Measurements from ENCODE around the gene LAMA3.

Gene LAMA3

DNA sequence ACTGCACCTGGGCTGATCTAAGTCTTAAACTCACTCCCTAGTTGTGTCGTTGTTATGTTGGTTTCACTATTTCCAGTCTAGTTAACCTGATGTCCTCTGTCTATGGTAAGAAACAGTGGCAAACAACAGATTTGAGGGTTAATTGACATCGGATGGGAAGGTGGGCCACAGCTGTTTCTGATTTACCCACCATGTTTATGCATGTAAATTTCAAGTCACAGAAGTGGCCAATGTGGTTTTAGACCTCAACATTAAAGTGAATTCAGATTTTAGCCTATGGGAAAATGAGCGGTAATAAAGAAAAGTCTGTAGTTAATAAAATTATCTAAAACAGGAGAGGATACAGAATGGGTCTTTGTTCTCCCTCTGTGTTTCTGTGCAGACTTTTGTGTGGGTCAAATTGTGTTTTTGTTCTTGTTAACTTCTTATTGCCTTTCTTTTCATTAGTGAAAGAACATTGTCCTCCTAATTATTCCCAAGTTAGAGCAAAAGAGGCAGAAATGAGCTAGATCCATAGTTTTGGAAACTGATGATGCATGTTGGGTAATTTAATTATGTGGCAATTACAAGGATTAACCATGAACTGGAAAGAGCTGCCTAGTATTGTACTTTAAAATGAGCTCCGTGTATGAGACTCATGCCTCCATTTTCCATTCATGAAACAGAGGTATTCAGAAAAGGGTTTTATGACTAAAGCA lies 83.2 kb downstream of the LAMA3 start:
- DNase-seq (ENCODE audit: low spot score) = no peak

GRCh38 chr18:23776306-23776705 lies 87.1 kb downstream of the LAMA3 start:
- DNase-seq (ENCODE audit: low spot score) = no peak

- DNase-seq (ENCODE audit: low spot score) = no peak
These were observed 89.6 kb downstream of the LAMA3 start for GRCh38 chr18:23778828-23779227.

DNA sequence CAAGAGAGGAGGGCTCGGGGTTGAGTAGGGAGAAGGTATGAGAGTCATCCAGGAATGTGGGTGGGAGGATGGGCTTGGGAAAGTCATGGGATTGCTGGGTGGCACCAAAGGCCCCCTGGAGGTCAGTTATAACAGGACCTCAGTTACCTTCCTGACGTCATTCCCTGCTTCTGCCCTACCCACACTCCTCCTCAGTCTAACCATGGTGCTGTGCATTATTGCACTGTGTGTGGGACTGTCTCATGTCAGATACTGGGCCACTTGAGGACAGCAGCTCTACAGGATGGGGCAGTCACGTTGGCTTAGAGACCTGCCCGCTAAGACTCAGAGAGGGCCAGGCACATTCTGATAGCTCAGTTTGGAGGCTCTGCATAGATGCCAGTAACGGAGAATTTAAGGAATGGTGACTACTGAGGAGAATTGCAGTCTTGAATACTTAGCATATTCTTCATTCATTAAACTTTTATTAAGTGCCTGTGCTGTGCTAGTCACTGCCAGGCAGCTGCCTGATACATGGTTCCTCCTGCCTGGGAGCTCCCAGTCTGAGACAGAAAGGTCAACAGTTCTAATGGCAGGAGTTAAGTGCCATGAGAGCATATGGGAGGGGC lies 90.5 kb downstream of the LAMA3 start:
- DNase-seq (ENCODE audit: low spot score) = no peak

DNA sequence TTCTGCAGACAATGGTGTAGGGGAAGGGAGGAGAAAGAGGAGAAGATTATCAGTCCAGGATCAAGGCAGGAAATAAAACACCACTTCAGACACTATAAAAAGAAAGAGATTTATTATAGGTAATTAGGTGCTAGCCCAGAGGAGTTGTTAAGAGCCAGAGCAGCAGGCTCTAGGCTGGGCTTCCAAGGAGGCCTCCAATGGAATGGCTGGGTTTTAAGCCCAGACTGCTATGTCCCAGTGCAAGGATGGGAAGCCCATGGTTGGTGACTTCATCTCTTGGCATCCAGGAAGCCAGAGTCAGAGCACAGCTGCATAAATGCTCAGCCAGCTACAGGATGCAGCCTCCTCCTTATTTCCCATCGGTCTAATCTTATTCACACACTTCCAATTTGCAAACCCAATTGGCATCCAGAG lies 95.6 kb downstream of the LAMA3 start:
- DNase-seq (ENCODE audit: low spot score) = no peak

DNA sequence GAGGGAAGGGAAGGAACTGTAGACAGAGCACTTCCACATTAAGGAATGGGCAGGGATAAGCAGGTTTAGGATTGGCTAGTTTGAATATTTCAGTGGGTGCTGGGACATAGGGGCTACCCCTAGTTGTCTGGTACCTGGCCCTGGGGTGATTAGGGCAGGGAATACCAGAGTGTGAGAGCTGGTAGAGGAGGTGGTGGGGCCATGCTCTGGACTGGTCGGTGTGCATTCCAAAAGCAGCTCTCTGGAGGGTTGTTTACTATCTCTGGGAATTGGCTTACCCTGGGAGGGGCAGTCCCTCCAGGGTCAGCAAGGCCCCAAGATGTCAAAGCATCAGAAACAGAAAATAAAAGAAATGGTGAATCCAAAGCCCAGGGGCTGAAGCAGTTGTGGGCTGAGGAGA lies 103.8 kb downstream of the LAMA3 start:
- DNase-seq (ENCODE audit: low spot score) = no peak

DNA sequence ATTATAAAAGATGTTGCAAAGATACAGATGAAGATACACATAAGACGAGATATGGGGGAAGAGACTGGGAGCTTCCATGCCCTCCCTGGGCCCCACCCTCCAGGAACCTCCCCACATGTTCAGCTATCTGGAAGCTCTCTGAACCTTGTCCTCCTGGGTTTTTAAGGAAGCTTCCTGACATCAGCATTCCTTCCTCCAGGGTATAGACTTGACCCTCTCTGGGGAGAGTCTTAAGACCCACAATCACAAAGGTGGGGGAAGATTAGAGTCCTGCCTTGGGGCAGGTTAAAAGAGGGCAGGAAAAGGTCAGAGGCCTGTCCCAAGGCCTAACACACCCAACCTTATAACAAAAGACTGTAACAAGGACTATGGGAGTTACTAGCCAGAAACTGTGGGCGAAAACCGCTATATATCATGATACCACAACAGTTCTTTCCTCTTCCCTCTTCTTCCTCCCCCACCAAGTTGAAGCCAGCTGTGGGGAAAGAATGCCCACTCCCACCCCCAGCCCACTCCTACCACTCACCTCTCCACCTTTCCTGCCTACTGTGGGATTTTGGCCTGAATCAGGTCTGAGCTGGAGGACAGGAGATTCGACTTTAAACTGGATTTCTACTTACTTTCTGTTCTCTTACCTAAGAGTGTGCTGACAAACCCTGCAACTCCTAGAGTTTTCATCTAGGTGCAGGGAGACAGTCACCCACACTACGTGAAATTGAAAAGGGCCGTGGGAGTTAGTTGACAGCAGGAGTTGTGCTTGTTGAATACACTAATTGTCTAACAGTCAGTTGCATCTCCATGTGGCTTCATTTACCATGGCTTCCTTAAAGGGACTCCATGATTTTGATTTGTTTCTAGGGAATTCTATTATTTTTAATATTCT lies 105.0 kb downstream of the LAMA3 start:
- no peak for DNase-seq (ENCODE audit: low spot score)

DNA sequence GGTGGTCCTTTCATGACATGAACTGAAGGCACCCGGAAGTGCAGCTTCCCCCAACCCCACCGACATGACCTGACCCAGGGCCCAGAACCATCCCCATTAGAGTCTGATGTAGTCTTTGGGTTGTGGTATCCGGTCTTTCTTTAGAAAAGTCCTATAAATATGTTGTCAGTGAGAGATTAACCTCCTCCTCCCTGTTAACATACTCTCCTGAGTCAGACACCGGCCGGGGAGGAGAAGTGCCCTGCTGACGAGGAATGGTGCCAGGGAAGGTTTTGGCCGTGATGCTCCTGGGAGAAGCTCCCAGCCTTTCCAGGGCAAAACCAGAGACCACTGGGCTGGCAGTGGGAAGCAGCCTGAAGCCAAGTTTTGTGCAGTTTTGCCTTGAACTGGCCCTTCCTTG lies 109.0 kb downstream of the LAMA3 start:
- no peak for DNase-seq (ENCODE audit: low spot score)

- no peak for DNase-seq (ENCODE audit: low spot score)
These were observed 109.6 kb downstream of the LAMA3 start for GRCh38 chr18:23798824-23799223.

GRCh38 chr18:23799540-23799939 lies 110.3 kb downstream of the LAMA3 start:
- DNase-seq (ENCODE audit: low spot score) = no peak

- DNase-seq (ENCODE audit: low spot score) = no peak
These were observed 111.6 kb downstream of the LAMA3 start for GRCh38 chr18:23800902-23801301.

DNA sequence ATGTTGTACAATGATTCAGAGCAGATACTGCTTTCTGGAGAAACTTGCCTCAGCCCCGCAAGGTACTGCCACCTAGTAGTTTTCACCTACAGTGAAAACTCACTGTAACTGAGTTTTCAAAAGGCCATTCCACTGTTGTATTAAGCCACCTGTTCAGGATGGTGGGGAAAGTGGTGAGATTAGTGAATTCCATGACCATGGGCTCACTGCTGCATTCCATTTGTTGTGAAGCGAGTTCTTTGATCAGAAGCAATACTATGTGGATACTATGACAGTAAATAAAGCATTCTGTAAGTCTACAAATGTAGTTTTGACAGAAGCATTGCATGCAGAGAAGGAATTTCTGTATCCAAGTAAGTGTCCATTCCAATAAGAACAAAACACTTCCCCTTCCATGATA lies 113.6 kb downstream of the LAMA3 start:
- no peak for DNase-seq (ENCODE audit: low spot score)

DNA sequence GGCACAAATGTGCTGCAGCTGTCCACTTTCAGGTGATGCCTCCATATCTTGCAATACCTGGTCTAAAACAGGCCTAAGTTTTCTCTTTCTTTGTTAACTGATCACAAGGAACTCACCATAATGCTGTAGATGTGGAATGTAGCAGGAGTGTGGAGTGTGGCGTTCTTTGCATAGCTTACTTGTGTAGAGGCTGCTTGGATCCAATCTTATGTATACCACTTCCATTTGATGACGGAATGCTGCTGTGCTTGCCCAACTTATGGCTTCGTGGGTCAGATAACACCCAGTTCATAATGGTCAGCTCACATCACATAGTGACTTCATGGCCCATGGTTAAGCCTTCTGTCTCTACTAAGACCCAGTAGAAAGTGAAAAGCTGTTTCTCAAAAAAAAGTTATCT lies 114.5 kb downstream of the LAMA3 start:
- DNase-seq (ENCODE audit: low spot score) = no peak

GRCh38 chr18:23805898-23806297 lies 116.6 kb downstream of the LAMA3 start:
- no peak for DNase-seq (ENCODE audit: low spot score)

- no peak for DNase-seq (ENCODE audit: low spot score)
These were observed 120.2 kb downstream of the LAMA3 start for GRCh38 chr18:23809415-23809814.

DNA sequence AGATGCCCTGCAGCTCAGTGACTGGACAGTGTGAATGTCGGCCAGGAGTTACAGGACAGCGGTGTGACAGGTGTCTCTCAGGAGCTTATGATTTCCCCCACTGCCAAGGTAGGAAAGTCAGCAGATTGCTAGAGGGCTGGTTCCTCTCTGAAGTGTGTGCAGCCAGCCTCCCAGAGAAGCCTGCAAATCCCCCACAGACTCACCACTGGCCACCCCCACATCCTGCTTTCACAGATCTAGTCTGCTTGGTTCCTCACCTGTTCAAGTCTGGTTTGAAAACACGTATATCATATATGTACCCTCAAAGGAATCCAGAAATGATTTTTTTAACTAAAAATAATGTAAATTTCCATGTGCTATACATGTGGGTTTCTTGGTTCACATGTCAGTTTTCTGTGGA lies 121.1 kb downstream of the LAMA3 start:
- no peak for DNase-seq (ENCODE audit: low spot score)

- DNase-seq (ENCODE audit: low spot score) = no peak
These were observed 121.9 kb downstream of the LAMA3 start for GRCh38 chr18:23811176-23811575.

DNA sequence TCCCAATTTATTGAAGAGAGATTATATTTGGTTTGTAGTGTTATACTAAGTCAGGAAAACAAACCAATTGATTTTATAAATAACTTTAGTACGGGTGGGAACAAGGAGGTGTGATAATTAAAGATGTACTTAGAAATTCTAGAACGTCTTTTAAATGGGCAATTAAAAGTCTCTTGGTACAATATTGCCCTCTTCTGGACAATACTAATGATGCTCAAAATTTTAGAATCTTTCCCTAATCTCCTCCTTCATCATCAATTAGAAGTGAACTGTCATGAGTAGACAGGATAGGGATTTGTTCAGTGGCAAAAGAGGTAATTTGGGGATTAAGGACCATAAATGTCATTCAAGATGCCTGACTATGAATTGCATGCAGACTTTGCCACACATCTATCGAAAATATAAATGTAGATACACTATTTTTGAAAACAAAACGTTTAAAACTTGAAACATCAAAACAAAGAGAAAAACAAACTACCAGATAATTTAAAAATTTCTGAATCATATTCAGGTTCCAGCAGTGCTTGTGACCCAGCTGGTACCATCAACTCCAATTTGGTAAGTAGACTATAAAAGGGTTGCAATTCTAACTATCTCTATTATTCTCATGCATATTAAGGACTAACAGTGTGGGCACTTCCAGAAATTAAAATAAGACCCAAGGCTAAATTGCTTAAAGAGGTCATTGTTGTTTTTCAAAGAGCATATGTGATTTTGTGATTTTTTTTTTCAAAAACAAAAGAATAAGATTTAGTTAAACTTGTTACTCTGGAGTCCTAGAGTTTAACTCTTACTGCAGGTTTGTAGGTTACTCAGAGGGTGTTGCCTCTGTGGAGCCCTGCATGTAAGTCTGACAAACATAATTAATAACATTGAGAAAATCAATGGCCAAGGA lies 123.5 kb downstream of the LAMA3 start:
- DNase-seq (ENCODE audit: low spot score) = no peak

DNA sequence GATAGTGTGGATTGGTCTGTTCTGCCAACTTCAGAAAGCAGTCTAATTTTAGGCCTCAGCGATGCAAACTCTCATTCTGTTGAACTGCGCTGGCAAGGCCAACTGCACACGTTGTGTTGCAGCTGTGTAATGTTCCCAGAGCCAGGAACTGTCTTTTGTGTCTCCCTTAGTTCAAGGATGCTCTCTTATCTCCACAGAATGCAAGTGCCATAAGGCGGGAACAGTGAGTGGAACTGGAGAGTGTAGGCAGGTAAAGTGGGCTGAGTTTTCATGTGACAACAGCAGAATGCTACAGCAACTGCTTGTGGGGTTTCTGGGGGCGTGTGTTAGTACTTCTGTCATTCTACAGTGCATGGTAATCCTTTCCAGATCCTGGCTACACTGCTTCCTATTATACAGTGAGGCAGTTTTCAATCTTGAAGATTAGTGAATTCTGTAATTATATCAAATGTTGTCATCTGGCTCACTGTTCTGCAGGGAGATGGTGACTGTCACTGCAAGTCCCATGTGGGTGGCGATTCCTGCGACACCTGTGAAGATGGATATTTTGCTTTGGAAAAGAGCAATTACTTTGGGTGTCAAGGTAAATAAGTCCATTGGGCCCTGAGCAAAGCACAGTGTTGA lies 125.8 kb downstream of the LAMA3 start:
- no peak for DNase-seq (ENCODE audit: low spot score)

DNA sequence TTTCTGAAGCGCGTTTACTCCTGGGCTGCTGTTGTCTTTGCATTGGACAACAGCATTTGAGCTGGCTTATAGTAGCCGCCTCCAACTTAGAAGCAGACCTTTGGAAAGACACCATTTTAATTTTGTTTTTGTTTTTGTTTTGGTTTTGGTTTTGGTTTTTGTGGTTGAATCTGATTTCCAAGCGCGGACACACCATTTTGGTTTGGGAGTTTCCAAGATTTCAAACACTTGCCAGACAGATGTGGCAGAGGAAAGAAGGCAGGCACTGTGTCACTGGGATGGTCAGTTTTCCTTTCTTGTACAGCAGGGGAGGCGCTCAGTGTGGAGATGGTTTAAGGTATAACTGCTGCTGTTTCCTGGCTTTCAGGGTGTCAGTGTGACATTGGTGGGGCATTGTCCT lies 126.8 kb downstream of the LAMA3 start:
- DNase-seq (ENCODE audit: low spot score) = no peak

- DNase-seq (ENCODE audit: low spot score) = no peak
These were observed 127.5 kb downstream of the LAMA3 start for GRCh38 chr18:23816740-23817139.

- no peak for DNase-seq (ENCODE audit: low spot score)
These were observed 129.7 kb downstream of the LAMA3 start for GRCh38 chr18:23819001-23819400.

All from HuH-7.5 (cell line).